Activated T-cell treated with anti-CD3 and anti-CD28 coated beads for 24 hours (primary cell): ENCODE data around the gene SLMAP.
"Not testable (repeated sequence)": the region's sequence is repeated elsewhere in the genome, so short reads cannot be mapped to it uniquely, and the experiment has no call there.

ENCODE experiments used
- DNase-seq: peaks from one replicate; pipeline ENCODE4 v3.0.0-alpha.2; 2020; ENCODE audit warnings: low read depth

Gene SLMAP

DNA sequence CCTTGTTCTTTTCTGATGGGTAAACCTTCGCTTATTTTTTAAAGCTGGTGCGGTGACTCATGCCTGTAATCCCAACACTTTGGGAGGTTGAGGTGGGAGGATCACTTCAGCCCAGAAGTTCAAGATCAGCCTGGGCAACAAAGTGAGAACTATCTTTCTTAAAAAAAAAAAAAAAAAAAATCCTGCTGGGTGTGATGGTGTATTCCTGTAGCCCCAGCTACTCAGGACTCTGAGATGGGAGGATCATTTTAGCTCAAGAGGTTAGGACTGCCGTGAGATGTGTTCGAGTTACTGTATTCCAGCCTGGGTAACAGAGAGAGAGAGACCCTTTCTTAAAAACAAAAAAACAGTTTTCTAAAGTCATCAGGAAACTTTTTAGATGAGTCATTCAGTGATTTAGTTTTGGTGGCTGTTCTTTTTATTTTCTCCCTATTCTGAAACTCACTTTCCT, 37.7 kb downstream of the SLMAP start:
- DNase-seq: no peak

DNA sequence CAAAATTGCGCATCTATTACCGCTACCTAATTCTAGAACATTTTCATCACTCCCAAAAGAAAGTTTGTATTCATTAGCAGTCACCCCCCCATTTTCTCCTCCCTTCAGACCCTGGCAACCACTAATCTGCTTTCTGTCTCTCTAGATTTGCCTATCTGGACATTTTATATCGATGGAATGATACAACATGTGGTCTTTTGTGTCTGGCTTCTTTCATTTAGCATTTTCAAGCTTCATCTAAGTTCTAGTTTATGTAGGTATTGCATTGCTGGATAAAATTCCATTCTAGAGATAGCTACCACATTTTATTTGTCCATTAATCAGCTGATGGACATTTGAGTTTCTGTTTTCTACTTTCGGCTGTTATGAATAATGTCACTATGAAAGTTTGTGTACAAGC, 38.4 kb downstream of the SLMAP start:
- DNase-seq: no peak

DNA sequence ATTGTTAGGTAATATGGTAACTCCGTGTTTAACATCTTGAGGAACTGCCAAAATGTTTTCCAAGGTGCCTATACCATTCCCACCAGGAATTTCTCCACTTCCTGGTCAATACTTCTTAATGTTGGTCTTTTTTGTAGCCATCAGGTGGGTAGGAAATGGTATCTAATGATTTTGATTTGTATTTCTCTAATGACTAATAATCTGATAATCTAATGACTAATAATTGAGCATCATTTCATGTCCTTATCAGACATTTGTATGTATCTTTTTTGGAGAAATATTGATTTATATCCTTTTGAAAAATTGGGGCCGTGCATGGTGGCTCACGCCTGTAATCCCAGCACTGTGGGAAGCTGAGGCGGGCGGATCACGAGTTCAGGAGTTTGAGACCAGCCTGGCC, 38.8 kb downstream of the SLMAP start:
- DNase-seq: no peak

DNA sequence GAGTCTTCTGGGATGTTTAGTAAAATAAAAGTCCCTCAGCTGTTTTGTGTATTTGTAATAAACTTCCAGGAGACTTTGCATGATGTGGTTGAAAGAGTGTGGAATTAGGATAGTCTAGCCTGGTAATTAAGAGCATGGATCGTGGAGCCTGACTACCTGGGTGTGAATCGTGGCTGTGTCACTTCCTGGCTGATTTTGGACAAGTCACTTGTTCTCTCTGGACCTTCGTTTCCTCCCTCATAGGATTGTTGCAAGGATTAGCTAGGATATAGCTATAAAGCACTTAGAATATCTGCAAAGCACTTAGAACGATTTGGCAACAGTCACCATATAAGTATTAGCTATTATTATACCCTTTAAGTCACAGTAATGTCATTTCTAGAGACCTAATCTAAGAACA, 40.2 kb downstream of the SLMAP start:
- DNase-seq: no peak

DNA sequence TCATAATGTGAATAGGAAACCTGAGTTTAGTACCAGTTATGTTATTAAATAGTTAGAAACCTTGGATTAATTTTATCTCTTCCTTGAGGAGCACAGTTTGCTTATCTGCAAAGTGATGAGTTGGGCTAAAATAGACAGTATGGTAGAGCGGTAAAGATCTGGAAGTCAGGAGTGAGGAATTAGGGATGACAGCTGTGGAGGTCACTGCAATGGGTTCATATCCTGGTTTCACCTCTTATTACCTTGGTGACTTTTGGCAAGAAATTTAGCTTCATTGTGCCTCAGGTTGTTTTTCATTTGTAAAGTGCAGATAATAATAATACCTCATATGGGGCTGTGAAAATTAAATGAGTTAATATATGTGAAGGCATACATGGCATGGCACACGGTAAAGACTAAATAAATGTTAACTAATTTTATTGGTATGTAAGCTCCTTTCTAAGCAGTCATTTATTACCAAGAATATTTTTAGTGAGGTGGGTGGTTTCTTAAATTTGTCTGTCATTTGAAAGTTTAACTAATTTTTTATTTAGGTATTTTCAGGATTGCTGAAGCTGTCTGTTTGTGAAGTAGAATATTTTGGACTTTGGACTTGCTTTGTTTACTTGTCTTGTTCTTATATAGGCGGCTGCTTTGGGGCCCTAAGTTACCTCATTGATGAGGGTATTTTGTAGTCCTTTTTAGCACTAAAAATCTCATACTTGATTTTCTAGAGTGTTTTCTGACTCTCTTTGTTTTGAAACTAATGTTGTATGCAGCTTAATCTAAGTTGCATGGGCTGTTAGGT, 41.8 kb downstream of the SLMAP start:
- DNase-seq: no peak

DNA sequence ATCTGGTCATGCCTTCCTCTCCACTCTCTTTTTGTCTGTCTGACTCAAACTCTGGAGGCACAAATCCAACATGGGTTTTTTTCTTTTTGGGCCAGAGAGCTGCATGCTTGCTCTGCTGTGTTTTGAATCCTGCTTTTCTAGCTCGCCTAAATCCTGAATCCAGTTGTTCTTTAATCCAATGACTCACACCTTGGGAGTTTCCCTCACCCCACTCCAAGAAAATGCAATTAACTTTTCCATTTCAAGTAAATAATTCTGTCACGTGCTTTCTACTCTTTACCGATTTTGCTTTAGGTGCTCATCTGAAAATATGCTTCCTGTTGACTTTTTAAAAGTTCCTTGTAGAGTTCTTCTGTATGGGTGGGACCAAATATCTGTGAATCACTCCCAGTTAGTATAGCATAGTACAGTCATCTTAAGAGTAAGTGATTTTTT, 47.6 kb downstream of the SLMAP start:
- no peak for DNase-seq

DNA sequence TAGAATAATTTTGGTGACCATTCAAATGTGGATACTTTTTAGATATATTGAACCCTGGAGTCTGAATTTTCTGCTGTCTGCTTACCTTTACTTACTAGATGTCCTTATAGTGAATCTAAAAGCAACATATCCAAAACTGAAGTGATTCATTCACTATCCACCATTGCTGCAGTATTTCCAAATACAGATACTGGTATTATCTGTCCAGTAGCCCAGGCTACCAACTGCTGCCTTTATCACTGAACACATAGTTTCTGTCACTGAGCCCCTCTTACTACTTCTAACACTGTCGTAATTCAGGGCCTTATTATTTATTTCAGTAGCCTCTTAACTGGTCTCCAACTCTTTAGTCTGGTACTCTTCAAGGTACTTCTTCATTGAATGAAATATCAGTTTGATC, 49.2 kb downstream of the SLMAP start:
- no peak for DNase-seq

DNA sequence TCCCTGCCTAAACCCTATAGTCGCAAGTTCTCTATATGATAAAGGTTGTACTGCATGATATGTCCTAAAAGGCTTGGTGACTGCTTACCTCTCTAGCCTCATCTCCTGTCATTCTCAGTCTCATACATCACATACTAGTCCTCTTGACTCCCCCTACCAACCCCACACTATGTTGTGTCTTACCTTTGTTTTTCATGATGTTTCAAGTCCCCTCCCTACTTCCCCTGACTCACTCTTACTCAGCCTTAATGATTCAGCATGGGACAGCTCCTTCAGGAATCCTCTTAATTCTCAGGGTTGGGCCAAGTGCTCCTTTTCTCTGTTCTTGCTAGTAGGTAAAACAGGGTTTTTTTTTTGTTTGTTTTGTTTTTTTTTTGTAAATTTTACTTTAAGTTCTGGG, 49.6 kb downstream of the SLMAP start:
- no peak for DNase-seq

DNA sequence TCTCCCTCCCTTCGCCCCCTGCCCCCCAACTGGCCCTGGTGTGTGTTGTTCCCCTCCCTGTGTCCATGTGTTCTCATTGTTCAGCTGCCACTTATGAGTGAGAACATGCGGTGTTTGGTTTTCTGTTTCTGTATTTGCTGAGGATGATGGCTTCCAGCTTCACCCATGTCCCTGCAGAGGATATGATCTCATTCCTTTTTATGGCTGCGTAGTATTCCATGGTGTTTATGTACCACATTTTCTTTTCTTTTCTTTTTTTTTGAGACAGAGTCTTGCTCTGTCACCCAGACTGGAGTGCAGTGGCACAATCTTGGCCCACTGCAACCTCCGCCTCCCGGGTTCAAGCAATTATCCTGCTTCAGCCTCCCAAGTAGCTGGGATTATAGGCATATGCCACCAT, 50.1 kb downstream of the SLMAP start:
- DNase-seq: not testable (repeated sequence)

DNA sequence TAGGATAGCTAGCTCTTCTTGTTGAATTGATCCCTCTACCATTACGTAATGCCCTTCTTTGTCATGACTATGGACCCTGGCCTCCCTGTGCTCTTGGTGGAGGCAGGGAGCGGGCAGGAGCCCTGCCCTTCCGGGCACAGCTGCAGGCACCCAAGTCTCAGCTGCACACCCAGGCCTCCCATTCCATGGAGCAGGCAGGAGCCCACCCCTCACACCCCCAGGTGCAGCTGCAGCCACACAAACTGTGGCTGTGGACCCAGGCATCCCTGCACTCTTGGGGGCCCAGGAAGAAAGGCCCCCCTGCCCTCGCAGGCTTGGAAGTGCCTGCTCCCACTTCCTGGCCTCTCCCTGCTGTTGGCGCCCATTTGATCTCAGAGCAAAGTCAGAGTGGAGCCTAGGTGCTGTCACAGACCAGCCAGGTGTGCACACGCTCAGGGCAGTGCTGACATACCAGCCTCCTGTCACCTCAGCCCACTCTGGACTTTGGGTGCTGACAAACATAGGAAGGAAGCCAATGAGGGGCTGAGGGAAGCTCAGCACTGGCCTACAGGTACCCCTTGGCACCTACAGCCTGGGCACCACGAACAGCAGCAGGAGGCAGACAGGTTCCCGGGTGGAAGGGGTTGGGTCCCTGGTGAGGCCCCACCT, 53.0 kb downstream of the SLMAP start:
- no peak for DNase-seq

DNA sequence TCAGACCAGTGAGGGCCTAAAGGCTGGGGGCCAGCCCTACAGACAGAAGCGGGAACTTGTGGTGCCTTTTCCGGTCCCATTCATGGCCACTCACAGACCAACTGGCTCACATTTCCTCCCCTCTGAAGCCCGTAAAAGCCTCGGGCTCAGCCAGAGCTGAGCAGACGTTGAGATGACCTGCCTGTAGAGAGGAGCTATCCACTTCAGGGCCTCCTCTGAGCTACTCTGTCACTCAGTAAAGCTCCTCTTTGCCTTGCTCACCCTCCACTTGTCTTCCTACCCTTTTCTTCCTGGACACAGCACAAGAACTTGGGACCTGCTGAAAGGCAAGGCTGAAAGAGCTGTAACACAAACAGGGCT, 53.5 kb downstream of the SLMAP start:
- DNase-seq: no peak

DNA sequence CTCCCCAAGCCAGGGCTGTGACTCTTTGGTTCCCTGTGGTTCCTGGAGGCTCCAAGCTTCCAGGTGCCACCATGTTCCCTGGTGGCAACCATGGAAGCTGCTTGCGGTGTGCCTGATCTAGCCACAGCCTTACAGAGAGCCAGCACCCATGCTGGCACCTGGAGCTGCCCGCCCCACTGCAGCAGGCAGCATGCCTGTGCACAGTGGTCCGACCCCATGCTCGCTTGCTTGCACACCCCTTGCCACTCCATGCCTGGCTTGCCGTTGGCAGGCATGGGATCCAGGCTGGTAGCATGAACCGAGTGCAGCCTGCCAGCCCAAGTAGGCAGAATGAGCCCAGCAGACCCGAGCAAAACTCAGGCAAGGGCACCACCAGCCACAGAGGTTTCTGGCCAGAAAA, 53.9 kb downstream of the SLMAP start:
- no peak for DNase-seq

DNA sequence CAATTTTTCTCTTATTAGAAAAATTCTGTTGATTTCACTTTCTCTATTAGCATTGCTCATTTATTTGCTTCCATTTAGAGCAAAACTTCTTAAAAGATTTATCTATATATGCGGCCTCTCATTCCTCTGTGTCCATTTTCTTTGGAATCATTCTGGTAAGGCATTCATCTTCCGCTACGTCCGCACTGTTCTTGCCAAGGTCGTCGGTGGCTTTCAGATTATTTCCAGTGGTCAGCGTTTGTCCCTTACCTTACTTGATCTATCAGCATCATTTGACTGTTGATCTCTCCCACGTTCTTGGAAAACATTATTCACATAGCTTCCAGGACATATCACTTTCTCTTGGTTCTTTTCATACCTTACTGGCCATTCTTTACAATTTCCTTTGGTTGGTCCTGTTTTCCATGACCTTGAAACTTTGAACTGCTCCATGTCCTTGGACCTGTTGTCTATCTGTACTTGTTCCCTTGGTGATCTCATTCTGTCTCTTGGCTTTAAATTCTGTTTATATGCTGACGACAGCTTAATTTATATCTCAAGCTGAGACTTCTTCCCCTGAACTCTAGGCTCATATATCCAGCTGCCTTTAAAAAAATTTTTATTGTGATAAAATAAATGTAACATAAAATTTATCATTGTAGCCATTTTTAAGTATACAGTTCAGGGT, 54.5 kb downstream of the SLMAP start:
- DNase-seq: no peak

DNA sequence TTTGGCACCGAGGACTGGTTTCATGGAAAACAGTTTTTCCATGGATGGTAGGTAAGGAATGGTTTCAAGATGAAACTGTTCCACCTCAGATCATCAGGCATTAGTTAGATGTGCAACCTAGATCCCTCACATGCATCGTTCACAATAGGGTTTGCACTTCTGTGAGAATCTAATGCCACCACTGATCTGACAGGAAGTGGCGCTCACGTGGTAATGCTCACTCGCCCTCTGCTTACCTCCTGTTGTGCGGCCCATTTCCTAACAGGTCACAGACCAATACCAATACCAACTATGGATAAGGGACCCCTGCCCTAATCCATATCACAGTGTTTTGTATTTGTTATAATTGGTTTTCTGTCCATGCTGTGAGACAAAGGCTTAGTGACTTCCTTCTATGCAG, 58.9 kb downstream of the SLMAP start:
- no peak for DNase-seq

DNA sequence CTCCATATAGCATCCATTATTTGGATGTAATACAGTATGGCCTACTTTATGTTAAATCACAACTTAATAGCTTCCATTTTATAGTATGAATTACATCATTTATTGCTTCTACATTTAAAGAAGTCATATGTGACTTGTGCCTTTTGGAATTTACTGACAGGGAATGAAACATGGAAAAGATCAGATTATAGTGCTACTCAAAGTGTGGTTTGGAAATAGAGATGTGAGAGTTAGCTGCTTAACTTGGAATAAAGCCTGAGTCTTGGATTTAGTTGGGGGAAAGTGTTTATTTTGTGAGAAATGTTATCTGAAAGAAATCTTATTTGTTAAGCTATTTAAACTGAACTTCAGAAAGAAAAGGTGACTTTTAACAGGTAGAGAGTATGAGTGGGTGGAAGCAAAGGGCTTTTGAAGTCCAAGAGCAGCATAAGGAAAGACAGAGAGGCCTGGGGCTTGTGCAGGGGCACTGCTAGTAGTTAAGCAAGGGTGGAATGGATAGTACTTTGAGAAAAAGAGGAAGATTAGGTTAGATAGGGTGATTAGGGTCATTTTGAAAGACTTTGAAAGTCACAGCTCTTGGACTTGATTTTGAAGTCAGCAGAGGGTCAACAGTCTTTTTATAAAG, 60.5 kb downstream of the SLMAP start:
- no peak for DNase-seq

DNA sequence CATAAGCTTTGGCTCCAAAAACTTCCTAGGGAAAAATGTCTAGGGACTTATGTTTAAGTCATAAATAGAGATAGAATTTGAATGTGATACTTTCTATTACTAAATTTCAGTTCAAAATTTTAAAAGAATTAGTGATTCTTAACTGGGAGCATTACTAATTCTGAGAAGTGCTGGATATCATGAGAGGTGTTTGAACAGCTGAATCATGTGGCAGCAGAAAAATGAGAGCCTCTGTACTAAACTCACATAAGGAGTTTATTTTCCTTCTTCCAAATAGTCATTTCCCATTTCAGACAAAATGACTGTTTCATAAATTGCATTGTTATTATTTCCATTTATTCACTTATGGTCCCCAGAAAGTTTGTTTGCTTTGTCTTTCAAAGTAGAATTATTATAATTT, 62.7 kb downstream of the SLMAP start:
- no peak for DNase-seq

DNA sequence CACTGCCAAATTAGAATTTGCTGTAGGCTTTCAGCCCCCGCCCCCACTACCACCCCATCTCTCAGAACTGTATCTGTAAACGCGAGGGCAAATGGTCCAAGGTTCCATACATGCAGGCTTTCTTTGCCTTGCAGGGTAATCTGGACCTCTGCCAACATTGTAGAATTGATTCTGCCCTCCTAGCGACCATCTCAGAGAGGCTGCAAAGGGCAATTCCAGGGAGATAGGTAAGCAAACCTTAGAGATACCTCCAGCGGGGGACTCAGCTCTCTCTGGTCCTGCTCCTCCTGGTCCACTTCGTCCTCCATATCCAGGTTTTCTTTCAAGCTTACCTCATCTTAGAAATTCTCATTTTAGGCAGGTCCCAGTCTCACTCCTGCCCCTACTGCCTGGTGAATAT, 64.4 kb downstream of the SLMAP start:
- DNase-seq: no peak

DNA sequence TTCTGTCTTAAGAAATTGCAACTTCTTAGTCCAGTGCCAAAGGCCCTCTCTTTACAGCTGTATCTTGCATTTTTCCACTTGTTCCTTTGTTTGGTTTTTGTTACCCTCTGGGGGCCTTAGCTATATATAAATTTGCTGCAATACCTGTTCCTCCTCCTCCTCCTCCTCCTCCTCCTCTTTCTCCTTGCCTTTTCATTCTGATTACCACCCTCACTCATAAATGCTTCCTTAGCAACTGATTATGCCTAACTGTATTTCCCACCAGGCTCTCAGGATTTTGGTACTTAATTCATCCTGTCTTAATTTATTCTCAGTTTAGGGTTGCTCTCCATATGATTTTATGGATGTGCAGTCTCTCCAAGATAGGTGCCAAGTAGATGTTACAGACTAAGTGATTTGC, 65.7 kb downstream of the SLMAP start:
- no peak for DNase-seq

DNA sequence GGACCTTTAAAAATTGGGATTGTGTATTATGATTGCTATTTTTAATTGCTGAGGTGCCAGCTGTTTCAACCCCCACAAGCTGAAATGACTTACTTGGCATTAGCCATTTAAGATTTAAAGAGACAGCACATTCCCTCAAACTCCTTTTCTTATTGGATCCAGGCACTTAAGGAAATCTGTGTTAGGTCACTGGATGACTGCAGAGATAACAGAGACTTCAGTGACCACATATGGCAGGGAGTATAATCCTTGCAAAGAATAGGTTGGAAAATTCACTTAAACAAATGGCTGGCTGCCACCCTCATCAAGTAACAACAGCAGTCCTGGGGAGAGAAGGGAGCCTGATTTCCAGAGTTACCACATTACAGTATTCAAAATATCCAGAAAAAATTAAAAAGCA, 66.6 kb downstream of the SLMAP start:
- no peak for DNase-seq

DNA sequence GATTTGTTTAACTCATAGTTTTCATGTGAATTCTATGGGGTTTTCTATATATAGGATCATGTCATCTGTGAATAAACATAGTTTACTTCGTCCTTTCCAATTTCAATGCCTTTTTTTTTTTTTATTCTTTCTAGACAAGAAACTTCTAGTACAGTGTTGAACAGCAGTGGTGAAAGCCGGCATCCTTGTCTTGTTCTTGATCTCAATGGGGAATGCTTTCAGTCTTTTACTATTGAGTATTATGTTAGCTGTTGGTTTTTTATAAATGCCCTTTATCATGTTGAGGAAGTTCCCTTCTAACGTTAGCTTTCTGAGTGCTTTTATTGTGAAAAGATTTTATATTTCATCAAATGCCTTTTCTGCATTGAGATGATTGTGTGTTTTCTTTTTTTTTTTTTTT, 69.0 kb downstream of the SLMAP start:
- no peak for DNase-seq

DNA sequence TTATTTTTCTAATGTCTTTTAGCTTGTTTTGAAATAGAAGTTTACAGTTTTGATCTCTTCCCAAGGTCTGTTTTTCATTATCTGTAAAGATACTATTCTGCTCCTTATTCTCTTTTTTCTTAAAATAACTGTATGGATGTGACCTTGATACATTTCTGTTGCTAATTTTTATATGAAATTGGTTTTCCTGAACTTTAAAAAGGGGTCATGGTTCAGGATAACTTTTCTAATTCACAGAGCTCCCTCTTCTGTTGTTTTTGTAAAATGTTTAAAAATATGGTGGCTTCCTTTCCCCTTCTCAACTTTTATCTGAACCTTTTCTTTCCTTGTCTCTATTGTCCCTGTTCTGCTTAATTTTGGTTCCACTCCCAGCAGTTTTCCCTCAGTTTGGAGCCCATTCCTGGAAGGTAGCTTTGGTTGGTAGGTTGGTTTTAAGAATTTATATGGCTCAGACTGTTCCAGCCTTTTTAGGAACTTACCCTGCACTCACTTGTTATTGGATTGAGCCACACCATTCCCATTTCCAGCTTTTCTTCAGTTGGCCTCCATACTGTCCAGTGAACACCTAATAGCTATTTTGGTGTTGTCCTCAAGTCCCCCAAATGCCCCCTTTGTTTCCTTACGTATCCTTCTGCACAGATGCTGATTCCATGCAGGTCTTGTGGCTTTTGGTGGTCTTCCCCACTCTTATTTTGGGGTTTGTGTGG, 70.3 kb downstream of the SLMAP start:
- DNase-seq: no peak
